ENCODE data around the gene WDR53.

GRCh38 chr3:196533260-196533681, 35.1 kb downstream of the WDR53 start:
- TF ChIP-seq CTCF (IDR thresholded peaks at IDR 0.05; ENCODE audit: insufficient read depth, low read length) (no peak), POLR2AphosphoS5 (IDR thresholded peaks at IDR 0.05; ENCODE audit: low read depth) (no peak), REST (IDR thresholded peaks at IDR 0.05; ENCODE audit: insufficient replicate concordance, low read depth) (no peak), SPI1 (IDR thresholded peaks at IDR 0.05; ENCODE audit: borderline replicate concordance, low read depth) (no peak), GABPA (IDR thresholded peaks at IDR 0.05; ENCODE audit: low read depth) (no peak)
